ENCODE data around the gene GMPS.
"Not testable (repeated sequence)": the region's sequence is repeated elsewhere in the genome, so short reads cannot be mapped to it uniquely, and the experiment has no call there.

GMPS gene

GRCh38 chr3:155941354-155941753 lies 70.9 kb downstream of the GMPS start:
- no peak for DNase-seq (ENCODE audit: low spot score)

GRCh38 chr3:155944081-155944480 lies 73.6 kb downstream of the GMPS start:
- DNase-seq (ENCODE audit: low spot score), result no peak

GRCh38 chr3:155946178-155946577 lies 75.7 kb downstream of the GMPS start:
- peak; percentile 28 for DNase-seq (ENCODE audit: low spot score)

- DNase-seq (ENCODE audit: low spot score), result no peak
Observed at GRCh38 chr3:155948476-155948875, 78.0 kb downstream of the GMPS start.

GRCh38 chr3:155949453-155950217 lies 79.2 kb downstream of the GMPS start:
- no peak for DNase-seq (ENCODE audit: low spot score)

GRCh38 chr3:155956508-155957411 lies 86.3 kb downstream of the GMPS start:
- no peak for DNase-seq (ENCODE audit: low spot score)

- no peak for DNase-seq (ENCODE audit: low spot score)
Observed at GRCh38 chr3:155957412-155957880, 87.0 kb downstream of the GMPS start.

- no peak for DNase-seq (ENCODE audit: low spot score)
Observed at GRCh38 chr3:155958676-155959075, 88.2 kb downstream of the GMPS start.

- no peak for DNase-seq (ENCODE audit: low spot score)
Observed at GRCh38 chr3:155960060-155960459, 89.6 kb downstream of the GMPS start.

- not testable (repeated sequence) for DNase-seq (ENCODE audit: low spot score)
Observed at GRCh38 chr3:155961044-155961443, 90.6 kb downstream of the GMPS start.

- no peak for DNase-seq (ENCODE audit: low spot score)
Observed at GRCh38 chr3:155963570-155963969, 93.1 kb downstream of the GMPS start.

- no peak for DNase-seq (ENCODE audit: low spot score)
Observed at GRCh38 chr3:155970398-155970797, 99.9 kb downstream of the GMPS start.

GRCh38 chr3:155972885-155973584 lies 102.6 kb downstream of the GMPS start:
- DNase-seq (ENCODE audit: low spot score), result no peak

- DNase-seq (ENCODE audit: low spot score), result no peak
Observed at GRCh38 chr3:155978324-155978723, 107.9 kb downstream of the GMPS start.

- DNase-seq (ENCODE audit: low spot score), result no peak
Observed at GRCh38 chr3:155979746-155980145, 109.3 kb downstream of the GMPS start.

GRCh38 chr3:155981669-155982068 lies 111.2 kb downstream of the GMPS start:
- no peak for DNase-seq (ENCODE audit: low spot score)

GRCh38 chr3:155983834-155984474 lies 113.5 kb downstream of the GMPS start:
- DNase-seq (ENCODE audit: low spot score), result no peak

- no peak for DNase-seq (ENCODE audit: low spot score)
Observed at GRCh38 chr3:155984791-155985417, 114.5 kb downstream of the GMPS start.

GRCh38 chr3:155989536-155989935 lies 119.1 kb downstream of the GMPS start:
- DNase-seq (ENCODE audit: low spot score), result no peak

GRCh38 chr3:155991212-155991611 lies 120.8 kb downstream of the GMPS start:
- no peak for DNase-seq (ENCODE audit: low spot score)

- no peak for DNase-seq (ENCODE audit: low spot score)
Observed at GRCh38 chr3:155991847-155992246, 121.4 kb downstream of the GMPS start.

Measured in RKO (cell line).